ENCODE measurements around the gene PWP2. TPM values are rescaled to one million over a fixed set of nuclear protein-coding genes. Genes with fewer than 3 reads are reported as not detected.

Gene PWP2
- total RNA-seq, 1 experiment from 2014 or later: 6.0 TPM

DNA sequence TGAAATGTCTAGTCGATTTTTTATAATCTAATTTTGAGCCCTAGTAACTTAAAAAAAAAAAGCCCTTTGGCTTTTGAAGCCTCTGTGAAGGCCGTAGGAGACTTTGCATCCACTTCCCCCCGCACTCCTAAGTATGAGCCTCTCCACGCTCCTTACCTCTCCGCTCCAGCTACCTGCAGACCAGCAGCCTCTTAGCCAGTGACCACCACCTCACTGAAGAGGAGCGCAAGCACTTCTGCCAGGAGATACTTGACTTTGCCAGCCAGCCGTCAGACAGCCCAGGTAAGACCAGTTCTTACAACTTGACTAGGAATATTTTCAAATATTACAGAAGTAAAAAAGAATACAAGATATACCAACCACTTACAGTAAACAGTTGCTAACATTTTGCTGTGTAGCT is 27.4 kb upstream of the PWP2 start:
- H3K27me3 ChIP-seq (ENCODE audit: insufficient read depth, low read length): no peaks in the 10 kb centered on the region
- H3K23ac ChIP-seq (ENCODE audit: insufficient read length, low read depth, low read length): no peak overlapping the region
- H4K8ac ChIP-seq (replicated peaks; ENCODE audit: insufficient read length, low read depth, low read length): no peak overlapping the region
- H2AK5ac ChIP-seq (ENCODE audit: insufficient read length, low read length): no peak overlapping the region
- H2AFZ ChIP-seq (ENCODE audit: low read length): no peak overlapping the region
- H4K91ac ChIP-seq (ENCODE audit: insufficient read length, low read depth, low read length): no peak overlapping the region
- no peaks in the 10 kb centered on the region for H3K79me2 ChIP-seq (ENCODE audit: insufficient read depth, low read length)
- H3K18ac ChIP-seq (ENCODE audit: insufficient read length, low read depth, low read length): no peak overlapping the region
- no peaks in the 10 kb centered on the region for H3K9me3 ChIP-seq (ENCODE audit: control insufficient read depth, low read depth, low read length)
- no peak overlapping the region for H3K27ac ChIP-seq (ENCODE audit: insufficient read length, low read depth, low read length)
- no peaks in the 10 kb centered on the region for H3K79me1 ChIP-seq (ENCODE audit: insufficient read depth, low read depth, low read length, poor library complexity, severe bottlenecking)
- no CpG with 5 or more reads among the region's 7 CpGs for WGBS (ENCODE audit: extremely low coverage, insufficient read length, low lambda C conversion rate)
- H3K4me2 ChIP-seq (ENCODE audit: insufficient read depth, insufficient read length, low read length): no peak overlapping the region
- no peak overlapping the region for H2BK15ac ChIP-seq (ENCODE audit: low read depth, low read length)
- H3K9me3 Mint-ChIP-seq: no peaks in the 10 kb centered on the region
- H4K20me1 ChIP-seq (ENCODE audit: control insufficient read depth, insufficient read depth, insufficient read length): no peaks in the 10 kb centered on the region
- H3K56ac ChIP-seq (ENCODE audit: insufficient read length, low read depth, low read length): no peak overlapping the region
- no peak overlapping the region for H2BK5ac ChIP-seq (ENCODE audit: insufficient read length, low read length)
- H2BK12ac ChIP-seq (ENCODE audit: insufficient read length, low read depth, low read length): no peak overlapping the region
- 0 out of 7 replicates have a peak overlapping the region, but pooled peaks of 2 of the 3 experiments have one; percentile 60 to 87 for H3K27ac Mint-ChIP-seq
- H3K4me1 ChIP-seq (ENCODE audit: insufficient read depth, low read length): no peaks in the 10 kb centered on the region
- no peak for TF ChIP-seq CTCF (conservative IDR thresholded peaks at IDR 0.05)
- no peak overlapping the region for H3T11ph ChIP-seq (ENCODE audit: low read length)
- peaks cover 24 to 84% (median 75%) of the 10 kb centered on the region in 3 experiments; a peak in 6 of 7 replicates for H3K36me3 Mint-ChIP-seq (ENCODE audit: insufficient read depth in 1 of 3, low read depth in 3 of 3)
- H2BK120ac ChIP-seq (ENCODE audit: low read depth, low read length, poor library complexity, severe bottlenecking): no peak overlapping the region
- no peak overlapping the region for H4K5ac ChIP-seq (ENCODE audit: insufficient read length, low read depth, low read length)
- H3K9ac ChIP-seq (ENCODE audit: extremely low read depth, insufficient read length, low read length): no peak overlapping the region
- H3K14ac ChIP-seq (ENCODE audit: insufficient read depth, low read length): no peak overlapping the region
- DNase-seq: no peak
- no peak overlapping the region for H3K4ac ChIP-seq (ENCODE audit: low read depth, low read length)
- H3K23me2 ChIP-seq (ENCODE audit: insufficient read length, low read depth, low read length, poor library complexity, severe bottlenecking): no peaks in the 10 kb centered on the region
- H2BK20ac ChIP-seq (ENCODE audit: low read depth, low read length, poor library complexity, severe bottlenecking): no peak overlapping the region
- H3K4me3 Mint-ChIP-seq: no peak overlapping the region
- H3K4me1 Mint-ChIP-seq: peaks cover 12% of the 10 kb centered on the region in 2 experiments
- H3K27me3 Mint-ChIP-seq (ENCODE audit: low read depth): no peaks in the 10 kb centered on the region

All from H9 (cell line).